ENCODE results near the gene CTNNA2.

The CTNNA2 gene

GRCh38 chr2:80258793-80259192 is 745.9 kb downstream of the CTNNA2 start:
- Histone ChIP-seq H3K4me3 (ENCODE audit: low read depth, low read length) (no peak overlapping the region), H3K27ac (no peak overlapping the region), H3K27me3 (replicated peaks) (no peaks in the 10 kb centered on the region), H3K36me3 (replicated peaks) (no peaks in the 10 kb centered on the region)
- in situ Hi-C loops (cut with HindIII; ENCODE audit: low pct_ligation_motif_present, low sequenced_read_pairs), result no loop called here
- no peak for TF ChIP-seq CTCF (IDR thresholded peaks at IDR 0.05; ENCODE audit: low read depth, low read length, missing control alignments)
- no peak for DNase-seq

GRCh38 chr2:80259292-80259691 is 746.4 kb downstream of the CTNNA2 start:
- Histone ChIP-seq H3K4me3 (ENCODE audit: low read depth, low read length) (no peak overlapping the region), H3K36me3 (replicated peaks) (no peaks in the 10 kb centered on the region), H3K27ac (no peak overlapping the region), H3K27me3 (replicated peaks) (no peaks in the 10 kb centered on the region)
- no peak for DNase-seq
- no peak for TF ChIP-seq CTCF (IDR thresholded peaks at IDR 0.05; ENCODE audit: low read depth, low read length, missing control alignments)
- in situ Hi-C loops (cut with HindIII; ENCODE audit: low pct_ligation_motif_present, low sequenced_read_pairs), result no loop called here

GRCh38 chr2:80266231-80266630 is 753.4 kb downstream of the CTNNA2 start:
- TF ChIP-seq CTCF (IDR thresholded peaks at IDR 0.05; ENCODE audit: low read depth, low read length, missing control alignments), result no peak
- no peak for DNase-seq
- Histone ChIP-seq H3K27ac (no peak overlapping the region), H3K27me3 (replicated peaks) (no peaks in the 10 kb centered on the region), H3K36me3 (replicated peaks) (no peaks in the 10 kb centered on the region), H3K4me3 (ENCODE audit: low read depth, low read length) (no peak overlapping the region)
- in situ Hi-C loops (cut with HindIII; ENCODE audit: low pct_ligation_motif_present, low sequenced_read_pairs), result no loop called here

- Histone ChIP-seq H3K27me3 (replicated peaks) (no peaks in the 10 kb centered on the region), H3K36me3 (replicated peaks) (no peaks in the 10 kb centered on the region), H3K4me3 (ENCODE audit: low read depth, low read length) (no peak overlapping the region), H3K27ac (no peak overlapping the region)
- in situ Hi-C loops (cut with HindIII; ENCODE audit: low pct_ligation_motif_present, low sequenced_read_pairs), result no loop called here
- no peak for DNase-seq
- TF ChIP-seq CTCF (IDR thresholded peaks at IDR 0.05; ENCODE audit: low read depth, low read length, missing control alignments), result no peak
Measured at GRCh38 chr2:80269806-80270205, 757.0 kb downstream of the CTNNA2 start.

- TF ChIP-seq CTCF (IDR thresholded peaks at IDR 0.05; ENCODE audit: low read depth, low read length, missing control alignments), result no peak
- in situ Hi-C loops (cut with HindIII; ENCODE audit: low pct_ligation_motif_present, low sequenced_read_pairs), result no loop called here
- no peaks in the 10 kb centered on the region for H3K36me3 ChIP-seq (replicated peaks)
- DNase-seq, result no peak
- no peak overlapping the region for H3K27ac ChIP-seq
- H3K4me3 ChIP-seq (ENCODE audit: low read depth, low read length), result no peak overlapping the region
- no peaks in the 10 kb centered on the region for H3K27me3 ChIP-seq (replicated peaks)
Measured at GRCh38 chr2:80280598-80280997, 767.7 kb downstream of the CTNNA2 start.

- H3K36me3 ChIP-seq (replicated peaks), result no peaks in the 10 kb centered on the region
- DNase-seq, result no peak
- H3K27ac ChIP-seq, result no peak overlapping the region
- H3K27me3 ChIP-seq (replicated peaks), result no peaks in the 10 kb centered on the region
- TF ChIP-seq CTCF (IDR thresholded peaks at IDR 0.05; ENCODE audit: low read depth, low read length, missing control alignments), result no peak
- in situ Hi-C loops (cut with HindIII; ENCODE audit: low pct_ligation_motif_present, low sequenced_read_pairs), result no loop called here
- no peak overlapping the region for H3K4me3 ChIP-seq (ENCODE audit: low read depth, low read length)
Measured at GRCh38 chr2:80281049-80281448, 768.2 kb downstream of the CTNNA2 start.

All from brain microvascular endothelial cell (primary cell).